HG02798 (cell line): ENCODE measurements around the gene TMEM63B.
"Not testable (repeated sequence)": the region's sequence is repeated elsewhere in the genome, so short reads cannot be mapped to it uniquely, and the experiment has no call there.

Experiments
- ATAC-seq: cut with Tn5 transposase; IDR thresholded peaks from one replicate; pipeline ENCODE4 v1.9.1; 2021; ENCODE audit warnings: mild to moderate bottlenecking; ENCODE audit not compliant: unreplicated experiment, poor library complexity

The TMEM63B gene

DNA sequence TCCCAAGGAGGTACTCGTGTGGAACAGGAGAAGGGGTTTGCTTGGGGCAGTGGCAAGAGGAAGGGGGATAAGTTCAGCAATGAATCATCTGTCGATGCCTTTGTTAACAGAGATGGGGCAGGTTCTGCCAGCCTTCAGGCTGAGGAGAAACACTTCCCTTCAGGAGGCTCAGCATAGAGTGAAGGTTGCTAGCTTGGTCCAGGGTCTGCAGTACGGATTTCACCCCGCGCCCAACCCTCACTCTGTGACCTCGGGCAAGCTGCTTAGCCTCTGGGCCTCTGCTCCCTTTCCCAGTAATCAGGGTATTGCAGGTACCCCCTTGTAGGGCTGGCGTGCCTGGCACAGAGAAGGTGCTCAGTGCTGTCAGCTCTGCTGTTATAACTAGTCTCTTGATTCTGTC lies 38.8 kb downstream of the TMEM63B start:
- ATAC-seq, result no peak

- ATAC-seq, result no peak
Measured at GRCh38 chr6:44166591-44167184, 39.3 kb downstream of the TMEM63B start.

GRCh38 chr6:44167567-44167966 lies 40.2 kb downstream of the TMEM63B start:
- no peak for ATAC-seq

DNA sequence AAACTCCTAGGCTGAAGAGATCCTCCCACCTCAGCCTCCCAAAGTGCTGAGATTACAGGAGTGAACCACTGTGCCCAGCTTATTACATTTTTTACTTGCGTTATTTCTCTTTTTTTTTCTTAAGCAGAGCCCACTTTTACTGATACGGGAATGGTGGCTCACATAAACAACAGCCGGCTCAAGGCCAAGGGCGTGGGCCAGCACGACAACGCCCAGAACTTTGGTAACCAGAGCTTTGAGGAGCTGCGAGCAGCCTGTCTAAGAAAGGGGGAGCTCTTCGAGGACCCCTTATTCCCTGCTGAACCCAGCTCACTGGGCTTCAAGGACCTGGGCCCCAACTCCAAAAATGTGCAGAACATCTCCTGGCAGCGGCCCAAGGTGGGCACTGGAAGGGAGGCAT lies 41.8 kb downstream of the TMEM63B start:
- no peak for ATAC-seq

DNA sequence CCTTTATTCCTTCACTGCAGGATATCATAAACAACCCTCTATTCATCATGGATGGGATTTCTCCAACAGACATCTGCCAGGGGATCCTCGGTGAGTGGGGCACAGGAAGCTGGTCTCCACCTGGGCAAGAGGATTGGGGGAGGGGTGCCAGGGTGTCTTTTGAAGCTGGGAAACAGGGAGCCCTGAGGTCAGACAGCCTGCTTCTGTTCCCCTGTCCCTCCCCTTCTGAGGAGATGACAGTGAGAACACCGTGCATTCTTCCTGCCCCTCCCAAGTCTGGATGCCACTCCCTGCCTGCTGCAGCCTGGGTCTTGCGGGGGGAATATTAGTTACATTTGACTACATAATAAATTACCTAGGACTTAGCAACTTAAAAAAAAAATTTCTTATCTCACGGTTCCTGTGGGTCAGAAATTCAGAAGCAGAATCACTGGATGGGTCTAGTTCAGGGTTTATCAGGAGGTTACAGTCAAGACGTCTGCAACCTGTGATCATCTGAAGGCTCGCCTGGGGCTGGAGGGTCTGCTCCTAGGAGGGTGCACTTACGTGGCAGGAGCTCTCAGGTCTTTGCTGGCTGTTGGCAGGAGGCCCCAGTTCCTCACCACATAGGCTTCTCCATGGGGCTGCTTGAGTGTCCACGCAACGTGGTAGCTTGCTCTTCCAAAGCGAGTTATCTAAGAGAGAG lies 42.7 kb downstream of the TMEM63B start:
- no peak for ATAC-seq

DNA sequence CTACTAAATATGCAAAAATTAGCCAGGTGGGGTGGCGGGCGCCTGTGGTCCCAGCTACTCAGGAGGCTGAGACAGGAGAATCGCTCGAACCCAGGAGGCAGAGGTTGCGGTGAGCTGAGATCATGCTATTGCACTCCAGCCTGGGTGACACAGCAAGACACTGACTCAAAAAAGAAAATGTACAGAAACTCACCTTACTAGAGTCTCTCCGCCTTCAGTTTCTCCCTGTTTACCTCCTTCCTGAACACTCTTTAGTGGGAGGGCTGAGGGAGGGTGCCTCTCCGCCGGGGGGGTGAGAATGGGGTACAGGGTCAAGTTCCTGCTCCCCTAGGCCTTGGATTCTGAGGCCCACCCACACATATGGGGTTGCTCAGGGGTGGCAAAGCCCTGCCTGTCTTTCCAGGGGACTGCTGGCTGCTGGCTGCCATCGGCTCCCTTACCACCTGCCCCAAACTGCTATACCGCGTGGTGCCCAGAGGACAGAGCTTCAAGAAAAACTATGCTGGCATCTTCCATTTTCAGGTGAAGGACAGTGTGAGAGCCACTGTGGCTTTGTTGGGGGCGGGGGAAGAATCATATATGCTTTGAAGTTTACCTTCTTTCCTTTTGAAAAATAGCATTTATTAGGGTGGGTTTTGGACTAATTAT lies 44.7 kb downstream of the TMEM63B start:
- no peak for ATAC-seq

- peak; percentile 79 for ATAC-seq
Measured at GRCh38 chr6:44172731-44173500, 45.6 kb downstream of the TMEM63B start.

GRCh38 chr6:44176130-44176761 lies 48.9 kb downstream of the TMEM63B start:
- ATAC-seq, result no peak

DNA sequence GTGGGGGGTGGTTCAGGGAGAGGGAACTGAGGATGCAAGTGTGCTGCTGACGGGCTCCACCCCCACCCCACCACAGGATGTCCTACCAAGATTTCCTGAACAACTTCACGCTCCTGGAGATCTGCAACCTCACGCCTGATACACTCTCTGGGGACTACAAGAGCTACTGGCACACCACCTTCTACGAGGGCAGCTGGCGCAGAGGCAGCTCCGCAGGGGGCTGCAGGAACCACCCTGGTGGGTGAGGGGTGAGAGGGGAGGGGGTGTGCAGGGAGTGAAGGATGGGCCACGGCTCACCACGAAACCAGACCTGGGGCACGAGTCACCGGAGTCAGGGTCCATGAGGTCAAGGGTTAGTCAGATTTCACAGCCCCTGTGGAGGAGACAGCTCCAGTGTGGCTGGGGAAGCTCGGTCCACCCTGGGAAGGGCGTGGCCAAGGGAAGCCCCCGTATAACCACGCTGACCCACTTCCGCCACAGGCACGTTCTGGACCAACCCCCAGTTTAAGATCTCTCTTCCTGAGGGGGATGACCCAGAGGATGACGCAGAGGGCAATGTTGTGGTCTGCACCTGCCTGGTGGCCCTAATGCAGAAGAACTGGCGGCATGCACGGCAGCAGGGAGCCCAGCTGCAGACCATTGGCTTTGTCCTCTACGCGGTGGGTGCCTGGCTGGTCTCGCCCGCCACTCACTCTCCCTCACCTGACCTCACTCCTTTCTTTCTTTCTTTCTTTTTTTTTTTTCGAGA lies 49.6 kb downstream of the TMEM63B start:
- no peak for ATAC-seq

DNA sequence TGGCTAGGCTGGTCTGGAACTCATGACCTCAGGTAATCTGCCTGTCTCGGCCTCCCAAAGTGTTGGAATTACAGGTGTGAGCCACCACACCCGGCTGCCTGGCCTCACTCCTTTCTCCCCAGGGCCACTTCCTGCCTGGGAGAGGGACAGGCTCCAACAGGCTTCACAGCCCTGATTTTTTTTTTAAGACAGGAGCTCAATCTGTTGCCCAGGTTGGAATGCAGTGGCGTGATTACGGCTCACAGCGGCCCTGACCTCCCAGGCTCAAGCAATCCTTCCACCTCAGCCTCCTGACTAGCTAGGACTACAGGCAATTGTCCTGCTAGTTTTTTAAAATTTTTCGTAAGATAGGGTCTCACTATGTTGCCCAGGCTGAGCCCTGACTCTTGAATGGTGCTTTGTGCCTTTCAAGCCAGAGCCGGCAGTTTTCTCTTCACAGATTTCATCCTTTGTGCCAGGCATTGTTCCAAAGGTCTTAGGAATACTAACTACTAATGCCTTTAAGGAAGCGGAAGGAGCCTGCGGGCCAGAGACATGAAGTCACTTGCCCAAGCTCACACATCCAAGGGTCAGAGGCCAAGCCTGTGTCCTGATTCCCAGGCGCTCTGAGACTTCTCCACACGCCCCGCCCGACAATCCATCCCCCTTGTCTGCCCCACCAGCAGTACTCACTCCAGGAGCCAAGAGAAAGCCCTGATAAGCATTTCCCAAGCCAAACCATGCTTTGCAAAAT lies 50.5 kb downstream of the TMEM63B start:
- no peak for ATAC-seq

DNA sequence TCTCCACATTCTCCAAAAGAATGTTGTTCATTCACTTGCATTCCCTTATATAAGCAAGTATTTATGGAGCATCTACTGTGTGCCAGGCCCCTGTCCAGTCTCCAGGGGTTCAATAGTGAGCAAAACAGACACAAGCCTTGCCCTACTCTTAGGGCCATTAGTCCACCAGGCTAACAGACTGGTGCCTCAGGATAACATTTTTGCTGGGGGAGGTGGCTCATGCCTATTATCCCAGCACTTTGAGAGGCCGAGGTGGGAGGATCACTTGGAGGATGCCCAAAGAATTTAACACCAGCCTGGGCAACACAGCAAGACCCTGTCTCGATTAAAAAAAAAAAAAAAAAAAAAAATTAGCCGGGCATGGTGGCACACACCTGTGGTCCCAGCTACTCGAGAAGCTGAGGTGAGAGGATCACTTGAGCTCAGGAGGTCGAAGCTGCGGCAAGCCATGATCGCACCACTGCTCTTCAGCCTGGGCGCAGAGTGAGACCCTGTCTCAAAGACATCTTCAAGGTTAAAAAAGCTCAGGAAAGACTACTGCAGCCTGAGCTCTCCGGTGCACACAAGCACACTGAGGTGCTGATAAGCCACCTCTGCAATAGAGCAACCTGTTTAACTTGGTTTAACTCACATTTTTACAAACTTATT lies 51.2 kb downstream of the TMEM63B start:
- no peak for ATAC-seq

- no peak for ATAC-seq
Measured at GRCh38 chr6:44179072-44179536, 51.8 kb downstream of the TMEM63B start.

- ATAC-seq, result no peak
Measured at GRCh38 chr6:44179648-44180047, 52.3 kb downstream of the TMEM63B start.

DNA sequence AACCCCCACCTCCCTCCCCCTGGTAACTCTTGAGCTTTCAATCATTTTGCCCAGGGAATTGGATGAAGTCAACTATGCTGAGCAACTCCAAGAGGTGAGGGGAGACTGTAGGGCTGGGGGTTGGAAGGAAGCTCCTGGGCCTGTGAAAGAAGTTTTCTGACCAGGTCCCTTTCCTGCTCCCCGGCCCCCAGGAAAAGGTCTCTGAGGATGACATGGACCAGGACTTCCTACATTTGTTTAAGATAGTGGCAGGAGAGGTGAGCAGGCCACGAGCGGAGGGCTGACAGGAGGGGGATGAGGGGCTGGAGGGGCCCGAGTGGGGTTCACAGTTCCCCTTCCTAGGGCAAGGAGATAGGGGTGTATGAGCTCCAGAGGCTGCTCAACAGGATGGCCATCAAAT lies 53.1 kb downstream of the TMEM63B start:
- no peak for ATAC-seq

DNA sequence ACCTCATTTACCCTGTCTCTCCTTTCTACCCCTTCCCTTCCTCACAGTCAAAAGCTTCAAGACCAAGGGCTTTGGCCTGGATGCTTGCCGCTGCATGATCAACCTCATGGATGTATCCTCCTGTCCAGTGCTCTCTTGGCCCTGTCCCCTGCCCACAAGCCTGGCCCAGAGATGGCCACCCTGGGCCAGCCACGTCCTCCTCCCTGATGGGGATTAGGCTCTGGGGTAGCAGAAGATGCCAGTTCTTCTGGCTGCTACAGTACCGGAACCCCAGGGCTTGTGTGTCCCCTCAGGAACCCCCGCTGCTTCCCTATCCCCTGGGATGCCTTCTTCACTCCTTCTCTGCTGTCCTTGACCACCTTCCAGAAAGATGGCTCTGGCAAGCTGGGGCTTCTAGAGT lies 53.5 kb downstream of the TMEM63B start:
- no peak for ATAC-seq

DNA sequence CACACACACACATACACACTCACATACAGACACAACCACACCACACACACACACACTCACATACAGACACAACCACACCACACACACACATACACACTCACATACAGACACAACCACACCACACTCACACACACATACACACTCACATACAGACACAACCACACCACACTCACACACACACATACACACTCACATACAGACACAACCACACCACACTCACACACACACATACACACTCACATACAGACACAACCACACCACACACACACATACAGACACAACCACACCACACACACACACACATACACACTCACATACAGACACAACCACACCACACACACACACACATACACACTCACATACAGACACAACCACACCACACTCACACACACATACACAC lies 54.4 kb downstream of the TMEM63B start:
- ATAC-seq, result not testable (repeated sequence)

GRCh38 chr6:44182911-44183390 lies 55.6 kb downstream of the TMEM63B start:
- ATAC-seq, result no peak

GRCh38 chr6:44183783-44184182 lies 56.4 kb downstream of the TMEM63B start:
- no peak for ATAC-seq
